BJ (cell line): ENCODE measurements around the gene TLR8. TPM values are rescaled to one million over a fixed set of nuclear protein-coding genes. Genes with fewer than 3 reads are reported as not detected.

Experiments
- CTCF ChIA-PET: fragments of 350-600 bp; formaldehyde crosslinking; extraction: SDS; loops from one replicate; lab custom pipeline; 2021; ENCODE audit warnings: antibody characterized with exemption, inconsistent platforms; lab: Yijun Ruan, JAX
- POLR2A ChIA-PET: fragments of 300-600 bp; sonication (Branson Sonifier 250); formaldehyde crosslinking; extraction: SDS; loops from one replicate; lab custom pipeline; 2021; ENCODE audit warnings: antibody characterized with exemption; lab: Charles Lee
- DNase-seq: peaks from one replicate; pipeline ENCODE4 v3.0.0-alpha.2; 2011; ENCODE audit warnings: low read depth
- H3K27me3 ChIP-seq: 2 replicates; pipeline ENCODE4 v1.6.0; 2011; ENCODE audit warnings: low read length; ENCODE audit not compliant: control insufficient read depth, insufficient read depth
- H3K36me3 ChIP-seq: 2 replicates; pipeline ENCODE4 v1.5.1; 2011; ENCODE audit warnings: low read length; ENCODE audit not compliant: control insufficient read depth, insufficient read depth
- H3K4me3 ChIP-seq: 2 replicates; pipeline ENCODE4 v1.5.1; 2011; ENCODE audit warnings: low read depth, mild to moderate bottlenecking, control low read depth, low read length
- CTCF ChIP-seq: IDR thresholded peaks from 2 replicates; pipeline ENCODE4 v1.5.1; 2011; ENCODE audit warnings: low read depth, mild to moderate bottlenecking, control low read depth, inconsistent platforms, low read length, moderate library complexity; ENCODE audit not compliant: insufficient read depth
- polyA plus RNA-seq: library from polyadenylated mRNA; depleted of rRNA; stranded (reverse); fragments of >200 nt; gene quantifications from 2 replicates; pipeline ENCODE4 v1.2.3, GENCODE V29; 2011

TLR8 gene
- polyA plus RNA-seq, 1 experiment = not detected

- POLR2A ChIA-PET = no interaction called here
- H3K27me3 ChIP-seq = no peaks in the 10 kb centered on the region
- DNase-seq = no peak
- no peak overlapping the region for H3K4me3 ChIP-seq
- no peaks in the 10 kb centered on the region for H3K36me3 ChIP-seq
- no peak for TF ChIP-seq CTCF
- CTCF ChIA-PET = interaction anchor here (1.2 kb wide), 1 partner anchor 8 kb away, joined by 4 read pairs; no protein-coding TSS in a partner anchor
These were observed 58.9 kb downstream of the TLR8 start for GRCh38 chrX:12965131-12965940.

GRCh38 chrX:12966151-12966550, 59.7 kb downstream of the TLR8 start:
- Histone ChIP-seq H3K27me3 (no peaks in the 10 kb centered on the region), H3K36me3 (no peaks in the 10 kb centered on the region), H3K4me3 (no peak overlapping the region)
- CTCF ChIA-PET = interaction anchor here (1.2 kb wide), 1 partner anchor 9 kb away, joined by 4 read pairs; no protein-coding TSS in a partner anchor
- TF ChIP-seq CTCF = no peak
- POLR2A ChIA-PET = no interaction called here
- DNase-seq = no peak

GRCh38 chrX:12967711-12968465, 61.5 kb downstream of the TLR8 start:
- CTCF ChIA-PET = interaction anchor here (0.6 to 3.6 kb wide), 2 partner anchors 21 to 410 kb away, joined by 3 to 11 read pairs; no protein-coding TSS in a partner anchor
- H3K36me3 ChIP-seq = no peaks in the 10 kb centered on the region
- no peaks in the 10 kb centered on the region for H3K27me3 ChIP-seq
- no peak overlapping the region for H3K4me3 ChIP-seq
- no peak for DNase-seq
- POLR2A ChIA-PET = interaction anchor here (0.6 kb wide), 1 partner anchor 10 kb away, joined by 7 read pairs; no protein-coding TSS in a partner anchor
- TF ChIP-seq CTCF = no peak

GRCh38 chrX:12970691-12971202, 64.3 kb downstream of the TLR8 start:
- Histone ChIP-seq H3K36me3 (no peaks in the 10 kb centered on the region), H3K4me3 (no peak overlapping the region), H3K27me3 (no peaks in the 10 kb centered on the region)
- POLR2A ChIA-PET = interaction anchor here (0.6 kb wide), 1 partner anchor 540 kb away, joined by 20 read pairs; no protein-coding TSS in a partner anchor
- CTCF ChIA-PET = interaction anchor here (1.1 to 3.6 kb wide), 3 partner anchors 21 to 518 kb away, joined by 4 to 13 read pairs (median 11); no protein-coding TSS in a partner anchor
- no peak for DNase-seq
- peak; percentile 52 for TF ChIP-seq CTCF
